NT2/D1 (cell line): ENCODE data around the gene SH3PXD2B.
"Not testable (repeated sequence)": the region's sequence is repeated elsewhere in the genome, so short reads cannot be mapped to it uniquely, and the experiment has no call there.

ENCODE experiments used
- SUZ12 ChIP-seq: IDR thresholded peaks from 2 replicates; pipeline ENCODE4 v1.6.1; 2011; ENCODE audit not compliant: insufficient read length, insufficient read depth; ENCODE audit errors: extremely low read depth
- YY1 ChIP-seq: IDR thresholded peaks from 2 replicates; pipeline ENCODE4 v1.6.1; 2011; ENCODE audit not compliant: insufficient read length, insufficient read depth
- ZNF274 ChIP-seq: IDR thresholded peaks from 2 replicates; pipeline ENCODE4 v1.6.1; 2011; ENCODE audit warnings: mild to moderate bottlenecking, low read depth, low read length

- TF ChIP-seq ZNF274, YY1, SUZ12: not testable (repeated sequence)
Observed at GRCh38 chr5:172352526-172352925, 101.8 kb downstream of the SH3PXD2B start.
